HCT116 (cell line): ENCODE measurements around the gene IL17RE. TPM values are rescaled to one million over a fixed set of nuclear protein-coding genes. Genes with fewer than 3 reads are reported as not detected.

Experiments used
- ATAC-seq: fragments of 200-7000 bp; cut with Tn5 transposase; 2 replicates; pipeline ENCODE4 v1.9.1; 2020; ENCODE audit warnings: mild to moderate bottlenecking, moderate library complexity
- BruUV-seq: library from RNA; stranded (reverse); fragments of 400-500 nt; replicated peaks from 2 replicates; lab custom pipeline; 2021; lab: Mats Ljungman, UMichigan
- CTCF ChIA-PET: fragments of 300-600 bp; sonication (Branson Sonifier 250); formaldehyde crosslinking; loops from one replicate; lab custom pipeline; 2021; ENCODE audit warnings: antibody characterized with exemption; lab: Charles Lee
- POLR2A ChIA-PET: fragments of 300-600, 350-600 bp; sonication (Branson Sonifier 250); formaldehyde crosslinking; loops from one replicate; lab custom pipeline; 2021; ENCODE audit warnings: antibody characterized with exemption; lab: Charles Lee
- RAD21 ChIA-PET, 2 experiments: fragments of 300-600 bp; sonication (Branson Sonifier 250); formaldehyde crosslinking; loops; one replicate each; lab custom pipeline; 2023; ENCODE audit warnings: low total read pairs in 2 of 2; ENCODE audit not compliant: uncharacterized antibody in 2 of 2, unreplicated experiment in 2 of 2, low non-redundant PET in 1 of 2; lab: Charles Lee
- DNase-seq: peaks from one replicate; pipeline ENCODE4 v3.0.0-alpha.2; 2010; ENCODE audit warnings: low read depth, low spot score
- H2AFZ ChIP-seq: fragments of 200-600 bp; shearing (Covaris generic), sonication (generic); 2 replicates; pipeline ENCODE4 v1.6.1; 2017; ENCODE audit warnings: low read depth, mixed run types, mixed read lengths, antibody characterized with exemption, low read length; ENCODE audit not compliant: poor library complexity, severe bottlenecking
- H3K27ac ChIP-seq: 2 replicates; pipeline ENCODE4 v1.5.1; 2012; ENCODE audit warnings: low read depth, low read length
- H3K27me3 ChIP-seq: fragments of 200-600 bp; sonication (generic); 2 replicates; pipeline ENCODE4 v1.6.1; 2016; ENCODE audit warnings: mixed run types, low read length, mixed read lengths; ENCODE audit not compliant: insufficient read depth
- H3K36me3 ChIP-seq, 2 experiments: fragments of 200-500 bp in 1 of 2; fragments of 200-600 bp in 1 of 2; sonication (Bioruptor generic) in 1 of 2; sonication (generic) in 1 of 2; 2 replicates each; pipeline versions ENCODE4 v1.5.1 to v1.6.1; 2014 to 2016; ENCODE audit warnings: low read length in 2 of 2, inconsistent platforms in 1 of 2, mixed read lengths in 1 of 2, mixed run types in 1 of 2; ENCODE audit not compliant: insufficient read depth in 2 of 2, control insufficient read depth in 1 of 2
- H3K4me1 ChIP-seq, 2 experiments: fragments of 200-600 bp in 1 of 2; sonication (generic) in 1 of 2; 2 replicates each; pipeline versions ENCODE4 v1.5.1 to v1.6.1; 2012 to 2017; ENCODE audit warnings: low read length in 2 of 2, inconsistent platforms in 1 of 2, mild to moderate bottlenecking in 1 of 2, mixed read lengths in 1 of 2, mixed run types in 1 of 2, moderate library complexity in 1 of 2; ENCODE audit not compliant: insufficient read depth in 2 of 2, control insufficient read depth in 1 of 2
- H3K4me2 ChIP-seq: fragments of 200-600 bp; sonication (generic); 2 replicates; pipeline ENCODE4 v1.6.1; 2017; ENCODE audit warnings: mixed run types, low read length, mixed read lengths
- H3K4me3 ChIP-seq, 2 experiments: fragments of 200-600 bp in 1 of 2; sonication (generic) in 1 of 2; replicated peaks in 1 of 2; 2 replicates each; pipeline ENCODE4 v1.5.1; 2011 to 2016; ENCODE audit warnings: low read length in 2 of 2, control low read depth in 1 of 2, low read depth in 1 of 2, mild to moderate bottlenecking in 1 of 2, mixed read lengths in 1 of 2, mixed run types in 1 of 2
- H3K79me2 ChIP-seq: fragments of 200-600 bp; sonication (generic); 2 replicates; pipeline ENCODE4 v1.6.1; 2017; ENCODE audit warnings: mild to moderate bottlenecking, mixed run types, low read length, moderate library complexity, mixed read lengths; ENCODE audit not compliant: insufficient read depth
- H3K9ac ChIP-seq: fragments of 200-600 bp; sonication (generic); 2 replicates; pipeline ENCODE4 v1.6.1; 2016; ENCODE audit warnings: low read length, mixed read lengths
- H3K9me2 ChIP-seq: fragments of 200-600 bp; sonication (generic), shearing (Covaris generic); 2 replicates; pipeline ENCODE4 v1.6.1; 2017; ENCODE audit warnings: mixed run types, mild to moderate bottlenecking, moderate library complexity; ENCODE audit not compliant: insufficient read depth
- H3K9me3 ChIP-seq, 2 experiments: fragments of 200-500 bp in 1 of 2; fragments of 200-600 bp in 1 of 2; sonication (Bioruptor generic) in 1 of 2; sonication (generic) in 1 of 2; 2 replicates each; pipeline ENCODE4 v1.6.1; 2014 to 2017; ENCODE audit warnings: low read length in 2 of 2, mixed read lengths in 2 of 2, inconsistent platforms in 1 of 2, low read depth in 1 of 2, mild to moderate bottlenecking in 1 of 2, mixed run types in 1 of 2, moderate library complexity in 1 of 2; ENCODE audit not compliant: control insufficient read depth in 1 of 2, insufficient read depth in 1 of 2
- H4K20me1 ChIP-seq: fragments of 200-600 bp; sonication (generic), shearing (Covaris generic); 2 replicates; pipeline ENCODE4 v1.6.1; 2017; ENCODE audit warnings: mixed run types, mild to moderate bottlenecking, moderate library complexity; ENCODE audit not compliant: insufficient read depth
- CBX3 ChIP-seq: IDR thresholded peaks from 2 replicates; pipeline ENCODE4 v1.6.1; 2012; ENCODE audit warnings: low read depth
- EGR1 ChIP-seq: IDR thresholded peaks from 2 replicates; pipeline ENCODE4 v1.6.1; 2012; ENCODE audit warnings: low read depth
- EZH2 ChIP-seq: fragments of 200-600 bp; sonication (generic); IDR thresholded peaks from 2 replicates; pipeline ENCODE4 v1.6.1; 2017; ENCODE audit warnings: antibody characterized with exemption, mixed run types
- EZH2phosphoT487 ChIP-seq: fragments of 200-600 bp; IDR thresholded peaks from 2 replicates; pipeline ENCODE4 v1.6.1; 2018; ENCODE audit warnings: antibody characterized with exemption, borderline replicate concordance
- POLR2A ChIP-seq: IDR thresholded peaks from 2 replicates; pipeline ENCODE4 v1.7.0; 2011; ENCODE audit warnings: borderline replicate concordance; ENCODE audit not compliant: insufficient read depth, insufficient read length; ENCODE audit errors: extremely low read depth
- RAD21 ChIP-seq: IDR thresholded peaks from 2 replicates; pipeline ENCODE4 v1.6.1; 2012; ENCODE audit warnings: low read depth, mild to moderate bottlenecking
- REST ChIP-seq: IDR thresholded peaks from 2 replicates; pipeline ENCODE4 v1.6.1; 2012; ENCODE audit warnings: low read depth
- SP1 ChIP-seq: IDR thresholded peaks from 2 replicates; pipeline ENCODE4 v1.6.1; 2012; ENCODE audit warnings: low read depth
- SRF ChIP-seq: IDR thresholded peaks from 2 replicates; pipeline ENCODE4 v1.6.1; 2012; ENCODE audit warnings: low read depth
- TCF7L2 ChIP-seq: IDR thresholded peaks from 2 replicates; pipeline ENCODE4 v1.7.0; 2011; ENCODE audit warnings: borderline replicate concordance, inconsistent platforms; ENCODE audit not compliant: insufficient read depth, insufficient read length; ENCODE audit errors: extremely low read depth
- ZNF274 ChIP-seq: fragments of 200-500 bp; sonication (Bioruptor generic); IDR thresholded peaks from 2 replicates; pipeline ENCODE4 v1.6.1; 2014; ENCODE audit warnings: mild to moderate bottlenecking, low read depth, low read length, inconsistent platforms
- intact Hi-C: fragments of 100-400 bp; cut with micrococcal nuclease; formaldehyde crosslinking; loops from 2 replicates; pipeline ENCODE4 v1.10.0; 2022
- total RNA-seq: library from RNA; stranded (reverse); gene quantifications from one replicate; pipeline ENCODE4 v1.2.1, GENCODE V29; 2021; ENCODE audit not compliant: unreplicated experiment
- TF ChIP-seq, protein P1 (sequence below), 3 experiments: fragments of 200-600 bp in 1 of 3; sonication (generic) in 1 of 3; IDR thresholded peaks in 2 of 3; conservative IDR thresholded peaks in 1 of 3; 2 replicates each; pipeline ENCODE4 v1.5.1; 2012 to 2017; ENCODE audit warnings: low read depth in 2 of 3, low read length in 2 of 3, antibody characterized with exemption in 1 of 3, borderline replicate concordance in 1 of 3, control low read depth in 1 of 3, mild to moderate bottlenecking in 1 of 3, mixed read lengths in 1 of 3, mixed run types in 1 of 3, moderate library complexity in 1 of 3; ENCODE audit not compliant: insufficient read depth in 1 of 3
- TF ChIP-seq, protein P2 (sequence below): IDR thresholded peaks from 2 replicates; pipeline ENCODE4 v1.6.1; 2012

Gene IL17RE
- total RNA-seq, 1 experiment from 2014 or later, result 14.3 TPM

GRCh38 chr3:9942164-9942563 is 39.5 kb downstream of the IL17RE start:
- no peak for ATAC-seq
- no TSS peak for BruUV-seq

More at GRCh38 chr3:9942164-9942563, 39.5 kb downstream of the IL17RE start:
- RAD21 ChIA-PET, result no interaction called here
- no peak for DNase-seq
- Histone ChIP-seq H3K4me2 (no peak overlapping the region), H3K79me2 (no peaks in the 10 kb centered on the region), H3K9me2 (no peaks in the 10 kb centered on the region), H3K4me3 (no peak overlapping the region), H4K20me1 (no peaks in the 10 kb centered on the region), H3K9me3 (no peaks in the 10 kb centered on the region), H3K27ac (no peak overlapping the region), H3K9ac (no peak overlapping the region), H3K4me1 (peaks cover 2 to 16% of the 10 kb centered on the region in 2 experiments; a peak in 2 of 4 replicates), H3K27me3 (no peaks in the 10 kb centered on the region), H3K36me3 (no peaks in the 10 kb centered on the region), H2AFZ (no peak overlapping the region)
- TF ChIP-seq, protein P1, sequence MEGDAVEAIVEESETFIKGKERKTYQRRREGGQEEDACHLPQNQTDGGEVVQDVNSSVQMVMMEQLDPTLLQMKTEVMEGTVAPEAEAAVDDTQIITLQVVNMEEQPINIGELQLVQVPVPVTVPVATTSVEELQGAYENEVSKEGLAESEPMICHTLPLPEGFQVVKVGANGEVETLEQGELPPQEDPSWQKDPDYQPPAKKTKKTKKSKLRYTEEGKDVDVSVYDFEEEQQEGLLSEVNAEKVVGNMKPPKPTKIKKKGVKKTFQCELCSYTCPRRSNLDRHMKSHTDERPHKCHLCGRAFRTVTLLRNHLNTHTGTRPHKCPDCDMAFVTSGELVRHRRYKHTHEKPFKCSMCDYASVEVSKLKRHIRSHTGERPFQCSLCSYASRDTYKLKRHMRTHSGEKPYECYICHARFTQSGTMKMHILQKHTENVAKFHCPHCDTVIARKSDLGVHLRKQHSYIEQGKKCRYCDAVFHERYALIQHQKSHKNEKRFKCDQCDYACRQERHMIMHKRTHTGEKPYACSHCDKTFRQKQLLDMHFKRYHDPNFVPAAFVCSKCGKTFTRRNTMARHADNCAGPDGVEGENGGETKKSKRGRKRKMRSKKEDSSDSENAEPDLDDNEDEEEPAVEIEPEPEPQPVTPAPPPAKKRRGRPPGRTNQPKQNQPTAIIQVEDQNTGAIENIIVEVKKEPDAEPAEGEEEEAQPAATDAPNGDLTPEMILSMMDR (IDR thresholded peaks at IDR 0.05 in 2 of 3, conservative IDR thresholded peaks at IDR 0.05 in 1 of 3; ENCODE audit: borderline replicate concordance in 1 of 3, insufficient read depth in 1 of 3, low read depth in 2 of 3, low read length in 2 of 3), result no peak
- TF ChIP-seq CBX3, result no peak
- no peak for TF ChIP-seq TCF7L2
- TF ChIP-seq SRF, result no peak
- no peak for TF ChIP-seq POLR2A
- TF ChIP-seq ZNF274, result no peak
- TF ChIP-seq RAD21, result no peak
- TF ChIP-seq SP1, result no peak
- TF ChIP-seq EGR1, result no peak
- TF ChIP-seq EZH2phosphoT487, result no peak
- no peak for TF ChIP-seq REST
- no peak for TF ChIP-seq EZH2
- TF ChIP-seq, protein P2, sequence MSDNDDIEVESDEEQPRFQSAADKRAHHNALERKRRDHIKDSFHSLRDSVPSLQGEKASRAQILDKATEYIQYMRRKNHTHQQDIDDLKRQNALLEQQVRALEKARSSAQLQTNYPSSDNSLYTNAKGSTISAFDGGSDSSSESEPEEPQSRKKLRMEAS, result no peak
- CTCF ChIA-PET, result no interaction called here
- intact Hi-C loops, result loop anchor here (10.0 kb wide), 1 partner anchor 283 kb away; no protein-coding TSS in a partner anchor
- POLR2A ChIA-PET, result interaction anchor here (1.0 kb wide), 1 partner anchor 9 kb away, joined by 3 read pairs; the partner anchor contains the start of gene CRELD1
